ENCODE results near the gene MMP23B.
"Not testable (repeated sequence)": the region's sequence is repeated elsewhere in the genome, so short reads cannot be mapped to it uniquely, and the experiment has no call there.

Gene MMP23B

DNA sequence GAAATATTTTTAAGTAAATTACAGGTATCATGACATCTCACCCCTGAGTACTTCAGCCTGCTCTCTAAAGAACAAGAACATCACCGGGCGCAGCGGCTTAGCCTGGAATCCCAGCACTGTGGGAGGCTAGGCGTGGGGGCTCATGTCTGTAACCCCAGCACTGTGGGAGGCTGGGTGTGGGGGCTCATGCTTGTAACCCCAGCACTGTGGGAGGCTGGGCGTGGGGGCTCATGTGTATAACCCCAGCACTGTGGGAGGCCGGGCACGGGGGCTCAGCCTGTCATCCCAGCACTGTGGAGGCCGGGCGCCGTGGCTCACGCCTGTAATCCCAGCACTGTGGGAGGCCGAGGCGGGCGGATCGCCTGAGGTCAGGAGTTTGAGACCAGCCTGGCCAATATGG is 34.6 kb downstream of the MMP23B start:
- no peak overlapping the region for H3K4me3 ChIP-seq (ENCODE audit: low read length)
- DNase-seq (ENCODE audit: low read depth) = no peak
- TF ChIP-seq, protein P1, sequence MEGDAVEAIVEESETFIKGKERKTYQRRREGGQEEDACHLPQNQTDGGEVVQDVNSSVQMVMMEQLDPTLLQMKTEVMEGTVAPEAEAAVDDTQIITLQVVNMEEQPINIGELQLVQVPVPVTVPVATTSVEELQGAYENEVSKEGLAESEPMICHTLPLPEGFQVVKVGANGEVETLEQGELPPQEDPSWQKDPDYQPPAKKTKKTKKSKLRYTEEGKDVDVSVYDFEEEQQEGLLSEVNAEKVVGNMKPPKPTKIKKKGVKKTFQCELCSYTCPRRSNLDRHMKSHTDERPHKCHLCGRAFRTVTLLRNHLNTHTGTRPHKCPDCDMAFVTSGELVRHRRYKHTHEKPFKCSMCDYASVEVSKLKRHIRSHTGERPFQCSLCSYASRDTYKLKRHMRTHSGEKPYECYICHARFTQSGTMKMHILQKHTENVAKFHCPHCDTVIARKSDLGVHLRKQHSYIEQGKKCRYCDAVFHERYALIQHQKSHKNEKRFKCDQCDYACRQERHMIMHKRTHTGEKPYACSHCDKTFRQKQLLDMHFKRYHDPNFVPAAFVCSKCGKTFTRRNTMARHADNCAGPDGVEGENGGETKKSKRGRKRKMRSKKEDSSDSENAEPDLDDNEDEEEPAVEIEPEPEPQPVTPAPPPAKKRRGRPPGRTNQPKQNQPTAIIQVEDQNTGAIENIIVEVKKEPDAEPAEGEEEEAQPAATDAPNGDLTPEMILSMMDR (IDR thresholded peaks at IDR 0.05; ENCODE audit: insufficient read depth, low read depth, low read length, missing control alignments) = no peak

DNA sequence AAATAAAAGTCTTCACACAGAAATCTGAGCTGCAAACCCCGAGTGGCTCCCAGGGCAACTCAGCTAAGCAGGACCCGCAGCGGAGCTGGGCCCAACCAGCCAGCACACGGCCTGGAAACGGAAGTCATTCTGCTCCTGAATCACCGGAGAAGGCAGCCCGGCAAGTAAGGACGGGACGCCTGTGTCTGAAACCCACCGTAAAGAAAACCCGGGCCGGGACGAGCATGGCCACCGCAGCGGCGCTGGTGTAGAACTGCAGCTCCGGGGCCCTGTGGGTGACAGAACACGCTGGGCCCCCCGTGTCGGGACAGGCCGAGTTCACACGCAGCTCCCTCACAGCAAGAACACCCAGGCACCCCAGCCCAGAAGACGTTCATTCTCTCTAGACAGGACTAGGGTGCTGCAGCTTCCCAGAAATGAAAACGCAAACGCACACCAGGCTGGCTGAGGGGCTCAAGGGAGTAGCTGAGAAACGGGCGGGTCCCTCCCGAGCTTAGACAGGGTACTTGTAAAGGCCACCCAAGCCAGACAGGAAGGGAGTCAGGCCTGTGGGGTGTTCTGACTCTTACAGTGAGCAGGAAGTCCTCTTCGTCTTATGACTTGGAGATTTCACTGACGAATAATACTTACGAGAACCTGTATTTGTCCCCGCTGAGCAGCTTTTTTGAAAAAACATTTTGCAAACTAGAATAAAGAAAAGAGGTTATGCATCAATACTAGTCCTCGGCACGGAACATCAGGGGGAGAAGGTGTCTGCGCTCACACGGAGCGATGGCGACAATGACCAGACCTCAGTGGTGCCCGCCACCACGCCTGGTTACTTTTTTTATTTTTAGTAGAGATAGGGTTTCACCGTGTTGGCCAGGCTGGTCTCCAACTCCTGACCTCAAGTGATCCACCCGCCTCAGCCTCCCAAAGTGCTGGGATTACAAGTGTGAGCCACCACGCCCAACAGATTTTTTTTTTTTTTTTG is 37.8 kb downstream of the MMP23B start:
- TF ChIP-seq, protein P1 (IDR thresholded peaks at IDR 0.05; ENCODE audit: insufficient read depth, low read depth, low read length, missing control alignments) = no peak
- no peak overlapping the region for H3K4me3 ChIP-seq (ENCODE audit: low read length)
- DNase-seq (ENCODE audit: low read depth) = no peak

DNA sequence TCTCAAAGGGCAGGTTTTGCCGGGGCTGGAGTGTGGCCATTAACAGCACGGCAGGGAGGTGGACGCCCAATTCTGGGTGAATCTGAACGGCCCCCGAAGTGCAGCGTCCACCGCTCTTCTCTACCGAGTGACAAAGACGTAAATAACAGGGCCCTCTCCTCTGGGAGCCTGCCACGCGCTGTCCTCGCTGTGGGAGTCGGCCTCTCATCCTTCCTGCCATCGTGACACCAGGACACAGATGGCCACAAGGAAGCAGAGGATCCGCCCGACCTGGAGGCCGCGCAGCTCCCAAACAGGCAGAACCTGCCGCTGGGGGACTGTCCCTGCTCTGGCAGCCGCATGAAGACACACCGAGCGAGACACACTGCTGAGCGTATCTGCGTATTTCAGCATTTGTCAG is 38.9 kb downstream of the MMP23B start:
- no peak overlapping the region for H3K4me3 ChIP-seq (ENCODE audit: low read length)
- TF ChIP-seq, protein P1 (IDR thresholded peaks at IDR 0.05; ENCODE audit: insufficient read depth, low read depth, low read length, missing control alignments) = no peak
- no peak for DNase-seq (ENCODE audit: low read depth)

DNA sequence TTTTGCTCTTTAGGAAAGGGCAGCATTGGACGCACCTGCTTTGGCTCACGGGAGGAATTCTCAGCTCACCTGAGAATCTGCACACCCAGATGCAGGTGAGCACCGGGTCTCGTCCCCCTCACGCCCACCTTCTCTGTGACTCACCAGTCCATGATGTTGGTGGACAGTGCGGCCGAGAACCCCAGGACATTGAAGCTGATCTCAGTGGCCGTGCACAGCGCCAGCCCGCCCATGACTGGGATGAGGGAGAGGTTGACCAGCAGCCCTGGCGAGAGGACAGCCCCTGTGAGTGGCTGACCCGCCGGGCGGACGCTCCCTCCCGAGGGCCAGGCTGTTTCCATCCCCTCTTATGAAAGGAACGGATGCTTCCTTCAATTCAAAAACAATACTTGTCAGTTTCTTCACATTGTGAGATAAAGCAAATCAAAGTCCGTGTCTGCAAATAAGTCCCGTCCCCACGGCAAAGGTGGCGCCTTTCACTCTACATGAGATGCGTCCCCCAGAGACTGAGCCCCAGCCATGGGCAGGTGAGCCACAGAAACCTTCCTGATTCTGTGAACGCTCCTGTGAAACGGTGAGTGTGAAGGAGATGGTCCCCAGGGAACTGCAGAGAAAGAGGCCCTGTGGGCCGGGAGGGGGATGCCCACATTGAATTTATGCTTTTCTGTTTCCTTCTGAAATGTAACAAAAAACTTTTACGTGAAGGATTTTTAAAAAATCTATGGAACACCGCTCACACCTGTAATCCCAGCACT is 39.6 kb downstream of the MMP23B start:
- H3K4me3 ChIP-seq (ENCODE audit: low read length) = no peak overlapping the region
- DNase-seq (ENCODE audit: low read depth) = no peak
- TF ChIP-seq, protein P1 (IDR thresholded peaks at IDR 0.05; ENCODE audit: insufficient read depth, low read depth, low read length, missing control alignments) = no peak

DNA sequence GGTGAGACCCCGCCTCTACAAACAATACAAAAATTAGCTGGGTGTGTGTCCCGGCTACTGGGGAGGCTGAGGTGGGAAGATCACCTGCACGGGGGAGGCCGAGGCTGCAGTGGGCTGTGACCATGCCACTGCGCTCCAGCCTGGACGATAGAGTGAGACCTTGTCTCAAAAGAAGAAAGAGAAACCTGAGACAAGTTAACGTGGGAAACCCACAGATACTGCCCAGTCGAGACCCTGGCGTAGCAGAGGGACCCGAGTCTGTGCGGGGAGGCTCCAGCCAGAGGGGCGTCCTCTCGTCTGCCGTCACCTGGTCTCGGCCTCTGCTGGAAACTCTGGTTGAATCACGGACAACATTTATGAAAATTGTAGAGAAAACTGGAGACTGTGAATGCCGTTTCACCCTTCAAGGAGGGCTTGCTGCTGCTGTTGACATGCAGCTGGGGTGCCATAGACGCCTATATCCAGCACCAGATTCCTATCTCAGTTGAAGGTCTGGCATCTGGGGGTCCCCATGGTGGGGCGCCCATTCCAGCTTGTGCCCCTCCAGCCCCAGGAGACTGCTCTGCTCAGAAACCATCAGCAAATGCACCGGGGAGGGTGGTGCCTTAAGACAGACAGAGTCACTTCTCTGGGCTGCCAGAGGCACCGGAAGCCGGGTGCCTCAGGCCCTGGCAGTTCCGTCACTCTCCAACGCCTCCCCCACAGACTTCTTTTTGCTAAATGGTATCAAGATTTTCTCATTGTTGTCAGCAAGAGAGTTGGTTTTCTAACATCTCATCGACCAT is 40.4 kb downstream of the MMP23B start:
- TF ChIP-seq, protein P1 (IDR thresholded peaks at IDR 0.05; ENCODE audit: insufficient read depth, low read depth, low read length, missing control alignments) = no peak
- DNase-seq (ENCODE audit: low read depth) = no peak
- no peak overlapping the region for H3K4me3 ChIP-seq (ENCODE audit: low read length)

DNA sequence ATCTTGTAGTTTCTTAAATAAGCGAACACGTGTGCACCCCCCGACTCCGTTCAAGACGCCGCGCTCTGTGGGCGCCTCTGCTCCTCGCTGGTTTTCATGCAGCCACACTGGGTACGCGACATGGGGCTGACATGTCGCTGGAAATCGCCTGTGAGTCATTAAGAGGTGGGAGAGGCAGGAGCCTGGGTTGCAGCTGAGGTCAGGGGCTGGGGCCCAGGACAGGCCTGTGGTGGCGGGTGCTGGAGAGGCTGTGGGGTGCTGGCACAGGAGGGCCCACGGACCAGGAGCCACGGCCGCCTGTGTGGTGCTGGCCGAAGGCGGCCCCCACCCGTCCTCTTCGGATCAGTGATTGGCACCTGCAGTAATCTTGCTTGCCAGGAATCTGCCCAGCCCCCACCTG is 42.8 kb downstream of the MMP23B start:
- H3K4me3 ChIP-seq (ENCODE audit: low read length); DNase-seq (ENCODE audit: low read depth): not testable (repeated sequence)

DNA sequence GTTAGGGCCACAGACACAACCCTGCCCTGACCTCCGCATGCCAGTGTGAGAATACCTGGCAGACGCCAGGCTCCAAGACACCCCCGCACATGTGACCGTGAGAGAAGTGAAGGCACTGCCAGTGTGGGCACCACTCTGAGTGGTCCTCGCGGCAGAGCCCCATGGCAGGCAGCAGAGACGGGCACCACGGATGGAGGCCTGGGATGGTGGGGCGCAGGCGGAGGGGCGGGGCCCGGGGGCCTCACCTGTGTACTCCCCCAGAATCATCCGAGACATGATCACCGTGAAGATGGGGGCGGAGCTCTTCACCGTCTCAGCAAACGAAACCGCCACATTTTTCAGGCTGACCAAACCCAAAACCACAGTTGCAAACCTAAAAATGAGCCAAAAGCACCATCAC is 43.2 kb downstream of the MMP23B start:
- H3K4me3 ChIP-seq (ENCODE audit: low read length); DNase-seq (ENCODE audit: low read depth): not testable (repeated sequence)

DNA sequence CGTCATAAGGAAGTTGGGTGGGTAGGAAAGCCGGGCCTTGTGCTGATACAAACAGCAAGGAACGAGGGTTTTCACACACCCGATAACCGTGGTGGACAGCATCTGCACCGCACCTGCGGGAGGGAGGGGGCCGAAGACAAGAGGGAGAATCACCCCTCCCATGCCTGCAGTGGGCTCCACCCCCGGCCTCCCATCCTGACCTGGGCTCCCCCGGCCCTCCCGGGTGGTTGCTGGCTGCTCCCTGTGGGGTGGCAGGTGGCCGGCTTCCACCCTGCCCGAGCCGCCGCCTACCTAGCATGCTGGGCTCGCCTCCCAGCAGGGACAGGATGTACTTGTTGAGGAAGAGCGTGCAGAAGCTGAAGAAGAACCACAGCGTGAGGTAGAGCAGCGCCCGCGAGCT is 44.1 kb downstream of the MMP23B start:
- not testable (repeated sequence) for DNase-seq (ENCODE audit: low read depth); H3K4me3 ChIP-seq (ENCODE audit: low read length)
